HEK293T (cell line): ENCODE data around the gene OR2L8.

ENCODE experiments used
- ARNT ChIP-seq: fragments of 450-650 bp; IDR thresholded peaks from 2 replicates; pipeline ENCODE4 v1.6.1; 2017; ENCODE audit warnings: mild to moderate bottlenecking
- BHLHE40 ChIP-seq: fragments of 450-650 bp; IDR thresholded peaks from 2 replicates; pipeline ENCODE4 v1.6.1; 2016; ENCODE audit warnings: mild to moderate bottlenecking, moderate library complexity, borderline replicate concordance
- CTBP1 ChIP-seq: fragments of 450-650 bp; IDR thresholded peaks from 2 replicates; pipeline ENCODE4 v1.6.1; 2016; ENCODE audit warnings: borderline replicate concordance
- ELF4 ChIP-seq: fragments of 450-650 bp; IDR thresholded peaks from 2 replicates; pipeline ENCODE4 v1.6.1; 2017; ENCODE audit warnings: antibody characterized with exemption
- FOXA1 ChIP-seq: fragments of 450-650 bp; IDR thresholded peaks from 2 replicates; pipeline ENCODE4 v1.6.1; 2016; ENCODE audit warnings: mild to moderate bottlenecking
- FOXK2 ChIP-seq: fragments of 450-650 bp; IDR thresholded peaks from 2 replicates; pipeline ENCODE4 v1.6.1; 2016; ENCODE audit warnings: mild to moderate bottlenecking
- FOXM1 ChIP-seq: fragments of 450-650 bp; IDR thresholded peaks from 2 replicates; pipeline ENCODE4 v1.6.1; 2017; ENCODE audit warnings: mild to moderate bottlenecking, borderline replicate concordance
- HDGF ChIP-seq: fragments of 450-650 bp; IDR thresholded peaks from 2 replicates; pipeline ENCODE4 v1.6.1; 2017; ENCODE audit warnings: antibody characterized with exemption, borderline replicate concordance
- L3MBTL2 ChIP-seq: fragments of 450-650 bp; conservative IDR thresholded peaks from 2 replicates; pipeline ENCODE4 v1.6.1; 2016; ENCODE audit warnings: mild to moderate bottlenecking
- LEF1 ChIP-seq: fragments of 450-650 bp; IDR thresholded peaks from 2 replicates; pipeline ENCODE4 v1.6.1; 2017; ENCODE audit warnings: mild to moderate bottlenecking, borderline replicate concordance
- PKNOX1 ChIP-seq: fragments of 450-650 bp; IDR thresholded peaks from 2 replicates; pipeline ENCODE4 v1.6.1; 2016
- SP1 ChIP-seq: fragments of 450-650 bp; IDR thresholded peaks from 2 replicates; pipeline ENCODE4 v1.6.1; 2017
- SUZ12 ChIP-seq: fragments of 450-650 bp; IDR thresholded peaks from 2 replicates; pipeline ENCODE4 v1.6.1; 2016; ENCODE audit warnings: mild to moderate bottlenecking

GRCh38 chr1:247962911-247963588, 14.4 kb downstream of the OR2L8 start:
- TF ChIP-seq SUZ12 (no peak), CTBP1 (no peak), ARNT (no peak), BHLHE40 (no peak), SP1 (no peak), LEF1 (no peak), HDGF (no peak), FOXK2 (no peak), PKNOX1 (no peak), FOXA1 (no peak), FOXM1 (no peak), ELF4 (no peak), L3MBTL2 (no peak)
